ENCODE measurements around the gene ZNHIT2. TPM values are rescaled to one million over a fixed set of nuclear protein-coding genes. Genes with fewer than 3 reads are reported as not detected.

ZNHIT2 gene
- total and polyA plus RNA-seq, 2 of the 13 experiments (the other 11 are each of a cell fraction or from before 2014, with no cell fraction given): 1.1 to 6.5 TPM

DNA sequence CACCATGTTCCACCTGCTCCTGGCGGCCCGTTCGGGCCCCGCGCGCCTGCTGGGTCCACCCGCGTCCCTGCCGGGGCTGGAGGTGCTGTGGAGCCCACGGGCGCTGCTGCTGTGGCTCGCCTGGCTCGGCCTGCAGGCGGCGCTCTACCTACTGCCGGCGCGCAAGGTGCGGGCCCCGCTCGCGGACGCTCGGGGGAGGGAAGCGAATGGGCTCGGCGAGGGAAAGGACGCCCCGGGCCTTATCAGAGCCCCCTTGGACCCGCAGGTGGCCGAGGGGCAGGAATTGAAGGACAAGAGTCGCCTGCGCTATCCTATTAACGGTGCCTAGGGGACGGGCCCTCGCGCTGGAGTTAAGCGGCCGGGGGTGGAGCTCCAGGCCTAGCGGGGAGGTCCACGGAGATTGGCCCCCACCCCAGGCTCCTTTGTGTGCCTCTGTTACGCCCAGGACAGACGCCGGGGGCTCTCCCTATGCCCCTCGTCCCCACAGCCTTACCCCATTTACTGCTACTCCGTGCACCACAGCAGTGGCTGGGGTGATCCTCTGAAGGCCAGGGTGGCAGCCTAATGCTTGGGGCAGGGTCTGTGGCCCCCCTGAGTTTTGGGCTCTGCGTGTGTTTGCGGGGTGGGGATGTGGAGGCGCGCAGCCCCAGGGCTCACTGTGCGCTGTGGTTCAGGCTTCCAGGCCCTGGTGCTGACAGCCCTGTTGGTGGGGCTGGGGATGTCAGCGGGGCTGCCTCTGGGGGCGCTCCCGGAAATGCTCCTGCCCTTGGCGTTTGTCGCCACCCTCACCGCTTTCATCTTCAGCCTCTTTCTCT is 4.7 kb downstream of the ZNHIT2 start (continued):
- TF ChIP-seq MED8 (CRISPR knock-in tag; IDR thresholded peaks at IDR 0.05; ENCODE audit: insufficient replicate concordance) (peak; percentile 53), PCBP2 (optimal IDR thresholded peaks at IDR 0.05; ENCODE audit: low read depth, low read length, poor library complexity, severe bottlenecking) (no peak), ZMAT3 (CRISPR knock-in tag; conservative IDR thresholded peaks at IDR 0.05) (peak; percentile 59; the same call in 1 of the 2 replicates), SMAD1 (CRISPR knock-in tag; IDR thresholded peaks at IDR 0.05; ENCODE audit: borderline replicate concordance, low read depth) (no peak), SRY (CRISPR knock-in tag; IDR thresholded peaks at IDR 0.05) (no peak; the same call in 1 of the 2 replicates), THYN1 (CRISPR knock-in tag; IDR thresholded peaks at IDR 0.05; ENCODE audit: borderline replicate concordance, low read depth) (no peak), NCOR1 (IDR thresholded peaks at IDR 0.05; ENCODE audit: borderline replicate concordance, low read length) (no peak), ZSCAN31 (CRISPR knock-in tag; IDR thresholded peaks at IDR 0.05; ENCODE audit: low read depth) (no peak), RXRB (CRISPR knock-in tag; IDR thresholded peaks at IDR 0.05; ENCODE audit: borderline replicate concordance) (no peak)
- TF ChIP-seq, protein P1, sequence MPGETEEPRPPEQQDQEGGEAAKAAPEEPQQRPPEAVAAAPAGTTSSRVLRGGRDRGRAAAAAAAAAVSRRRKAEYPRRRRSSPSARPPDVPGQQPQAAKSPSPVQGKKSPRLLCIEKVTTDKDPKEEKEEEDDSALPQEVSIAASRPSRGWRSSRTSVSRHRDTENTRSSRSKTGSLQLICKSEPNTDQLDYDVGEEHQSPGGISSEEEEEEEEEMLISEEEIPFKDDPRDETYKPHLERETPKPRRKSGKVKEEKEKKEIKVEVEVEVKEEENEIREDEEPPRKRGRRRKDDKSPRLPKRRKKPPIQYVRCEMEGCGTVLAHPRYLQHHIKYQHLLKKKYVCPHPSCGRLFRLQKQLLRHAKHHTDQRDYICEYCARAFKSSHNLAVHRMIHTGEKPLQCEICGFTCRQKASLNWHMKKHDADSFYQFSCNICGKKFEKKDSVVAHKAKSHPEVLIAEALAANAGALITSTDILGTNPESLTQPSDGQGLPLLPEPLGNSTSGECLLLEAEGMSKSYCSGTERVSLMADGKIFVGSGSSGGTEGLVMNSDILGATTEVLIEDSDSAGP (CRISPR knock-in tag; IDR thresholded peaks at IDR 0.05; ENCODE audit: borderline replicate concordance): peak; percentile 74; the same call in 1 of the 2 replicates
- TF ChIP-seq, protein P2, sequence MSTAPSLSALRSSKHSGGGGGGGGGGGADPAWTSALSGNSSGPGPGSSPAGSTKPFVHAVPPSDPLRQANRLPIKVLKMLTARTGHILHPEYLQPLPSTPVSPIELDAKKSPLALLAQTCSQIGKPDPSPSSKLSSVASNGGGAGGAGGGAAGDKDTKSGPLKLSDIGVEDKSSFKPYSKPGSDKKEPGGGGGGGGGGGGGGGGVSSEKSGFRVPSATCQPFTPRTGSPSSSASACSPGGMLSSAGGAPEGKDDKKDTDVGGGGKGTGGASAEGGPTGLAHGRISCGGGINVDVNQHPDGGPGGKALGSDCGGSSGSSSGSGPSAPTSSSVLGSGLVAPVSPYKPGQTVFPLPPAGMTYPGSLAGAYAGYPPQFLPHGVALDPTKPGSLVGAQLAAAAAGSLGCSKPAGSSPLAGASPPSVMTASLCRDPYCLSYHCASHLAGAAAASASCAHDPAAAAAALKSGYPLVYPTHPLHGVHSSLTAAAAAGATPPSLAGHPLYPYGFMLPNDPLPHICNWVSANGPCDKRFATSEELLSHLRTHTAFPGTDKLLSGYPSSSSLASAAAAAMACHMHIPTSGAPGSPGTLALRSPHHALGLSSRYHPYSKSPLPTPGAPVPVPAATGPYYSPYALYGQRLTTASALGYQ (CRISPR knock-in tag; IDR thresholded peaks at IDR 0.05): 0 out of 2 replicates have a peak, but pooled peaks have one; percentile 45
- TF ChIP-seq, protein P3, sequence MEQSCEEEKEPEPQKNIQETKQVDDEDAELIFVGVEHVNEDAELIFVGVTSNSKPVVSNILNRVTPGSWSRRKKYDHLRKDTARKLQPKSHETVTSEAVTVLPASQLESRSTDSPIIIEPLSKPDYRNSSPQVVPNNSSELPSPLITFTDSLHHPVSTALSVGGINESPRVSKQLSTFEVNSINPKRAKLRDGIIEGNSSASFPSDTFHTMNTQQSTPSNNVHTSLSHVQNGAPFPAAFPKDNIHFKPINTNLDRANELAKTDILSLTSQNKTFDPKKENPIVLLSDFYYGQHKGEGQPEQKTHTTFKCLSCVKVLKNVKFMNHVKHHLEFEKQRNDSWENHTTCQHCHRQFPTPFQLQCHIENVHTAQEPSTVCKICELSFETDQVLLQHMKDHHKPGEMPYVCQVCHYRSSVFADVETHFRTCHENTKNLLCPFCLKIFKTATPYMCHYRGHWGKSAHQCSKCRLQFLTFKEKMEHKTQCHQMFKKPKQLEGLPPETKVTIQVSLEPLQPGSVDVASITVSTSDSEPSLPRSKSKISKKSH (CRISPR knock-in tag; IDR thresholded peaks at IDR 0.05; ENCODE audit: borderline replicate concordance): peak; percentile 30; the same call in 1 of the 2 replicates
- TF ChIP-seq, protein P4, sequence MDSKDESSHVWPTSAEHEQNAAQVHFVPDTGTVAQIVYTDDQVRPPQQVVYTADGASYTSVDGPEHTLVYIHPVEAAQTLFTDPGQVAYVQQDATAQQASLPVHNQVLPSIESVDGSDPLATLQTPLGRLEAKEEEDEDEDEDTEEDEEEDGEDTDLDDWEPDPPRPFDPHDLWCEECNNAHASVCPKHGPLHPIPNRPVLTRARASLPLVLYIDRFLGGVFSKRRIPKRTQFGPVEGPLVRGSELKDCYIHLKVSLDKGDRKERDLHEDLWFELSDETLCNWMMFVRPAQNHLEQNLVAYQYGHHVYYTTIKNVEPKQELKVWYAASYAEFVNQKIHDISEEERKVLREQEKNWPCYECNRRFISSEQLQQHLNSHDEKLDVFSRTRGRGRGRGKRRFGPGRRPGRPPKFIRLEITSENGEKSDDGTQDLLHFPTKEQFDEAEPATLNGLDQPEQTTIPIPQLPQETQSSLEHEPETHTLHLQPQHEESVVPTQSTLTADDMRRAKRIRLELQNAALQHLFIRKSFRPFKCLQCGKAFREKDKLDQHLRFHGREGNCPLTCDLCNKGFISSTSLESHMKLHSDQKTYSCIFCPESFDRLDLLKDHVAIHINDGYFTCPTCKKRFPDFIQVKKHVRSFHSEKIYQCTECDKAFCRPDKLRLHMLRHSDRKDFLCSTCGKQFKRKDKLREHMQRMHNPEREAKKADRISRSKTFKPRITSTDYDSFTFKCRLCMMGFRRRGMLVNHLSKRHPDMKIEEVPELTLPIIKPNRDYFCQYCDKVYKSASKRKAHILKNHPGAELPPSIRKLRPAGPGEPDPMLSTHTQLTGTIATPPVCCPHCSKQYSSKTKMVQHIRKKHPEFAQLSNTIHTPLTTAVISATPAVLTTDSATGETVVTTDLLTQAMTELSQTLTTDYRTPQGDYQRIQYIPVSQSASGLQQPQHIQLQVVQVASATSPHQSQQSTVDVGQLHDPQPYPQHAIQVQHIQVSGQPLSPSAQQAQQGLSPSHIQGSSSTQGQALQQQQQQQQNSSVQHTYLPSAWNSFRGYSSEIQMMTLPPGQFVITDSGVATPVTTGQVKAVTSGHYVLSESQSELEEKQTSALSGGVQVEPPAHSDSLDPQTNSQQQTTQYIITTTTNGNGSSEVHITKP (CRISPR knock-in tag; IDR thresholded peaks at IDR 0.05; ENCODE audit: low read depth): peak; percentile 66
- TF ChIP-seq, protein P5, sequence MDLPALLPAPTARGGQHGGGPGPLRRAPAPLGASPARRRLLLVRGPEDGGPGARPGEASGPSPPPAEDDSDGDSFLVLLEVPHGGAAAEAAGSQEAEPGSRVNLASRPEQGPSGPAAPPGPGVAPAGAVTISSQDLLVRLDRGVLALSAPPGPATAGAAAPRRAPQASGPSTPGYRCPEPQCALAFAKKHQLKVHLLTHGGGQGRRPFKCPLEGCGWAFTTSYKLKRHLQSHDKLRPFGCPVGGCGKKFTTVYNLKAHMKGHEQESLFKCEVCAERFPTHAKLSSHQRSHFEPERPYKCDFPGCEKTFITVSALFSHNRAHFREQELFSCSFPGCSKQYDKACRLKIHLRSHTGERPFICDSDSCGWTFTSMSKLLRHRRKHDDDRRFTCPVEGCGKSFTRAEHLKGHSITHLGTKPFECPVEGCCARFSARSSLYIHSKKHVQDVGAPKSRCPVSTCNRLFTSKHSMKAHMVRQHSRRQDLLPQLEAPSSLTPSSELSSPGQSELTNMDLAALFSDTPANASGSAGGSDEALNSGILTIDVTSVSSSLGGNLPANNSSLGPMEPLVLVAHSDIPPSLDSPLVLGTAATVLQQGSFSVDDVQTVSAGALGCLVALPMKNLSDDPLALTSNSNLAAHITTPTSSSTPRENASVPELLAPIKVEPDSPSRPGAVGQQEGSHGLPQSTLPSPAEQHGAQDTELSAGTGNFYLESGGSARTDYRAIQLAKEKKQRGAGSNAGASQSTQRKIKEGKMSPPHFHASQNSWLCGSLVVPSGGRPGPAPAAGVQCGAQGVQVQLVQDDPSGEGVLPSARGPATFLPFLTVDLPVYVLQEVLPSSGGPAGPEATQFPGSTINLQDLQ (CRISPR knock-in tag; IDR thresholded peaks at IDR 0.05): no peak
